ENCODE measurements around the gene UCHL3. TPM values are rescaled to one million over a fixed set of nuclear protein-coding genes. Genes with fewer than 3 reads are reported as not detected.

The UCHL3 gene
- polyA plus RNA-seq, 3 donors, result 22.4 to 66.8 (median 51.8) TPM

GRCh38 chr13:75636436-75637180 is 87.0 kb downstream of the UCHL3 start:
- Histone ChIP-seq H3K79me2 (ENCODE audit: insufficient read depth, low read length) (no peaks in the 10 kb centered on the region), H3K9me3 (replicated peaks in 1 of 2; ENCODE audit: control insufficient read depth in 1 of 2, insufficient read depth in 1 of 2, low read length in 2 of 2) (no peaks in the 10 kb centered on the region), H3K4me3 (replicated peaks in 1 of 3; ENCODE audit: low read depth in 2 of 3, low read length in 3 of 3) (peak overlapping the region; percentile 43 to 79 (median 65)), H3K36me3 (replicated peaks in 1 of 2; ENCODE audit: control insufficient read depth in 1 of 2, insufficient read depth in 2 of 2, low read length in 2 of 2) (no peaks in the 10 kb centered on the region), H4K20me1 (ENCODE audit: insufficient read depth, low read length) (no peaks in the 10 kb centered on the region), H3K9ac (ENCODE audit: insufficient read depth, low read length, poor library complexity, severe bottlenecking) (peak overlapping the region; percentile 29), H3K4me2 (replicated peaks; ENCODE audit: extremely low read depth, low read length, poor library complexity, severe bottlenecking) (peak overlapping the region; percentile 90), H3K4me1 (ENCODE audit: control insufficient read depth in 1 of 2, insufficient read depth in 2 of 2, low read length in 2 of 2) (peaks cover 10 to 15% of the 10 kb centered on the region in 2 donors), H3K27ac (ENCODE audit: low read depth in 1 of 2, low read length in 2 of 2) (no peak overlapping the region), H3K27me3 (ENCODE audit: control insufficient read depth in 2 of 2, insufficient read depth in 2 of 2, low read length in 2 of 2) (peaks cover 26 to 35% of the 10 kb centered on the region in 2 donors), H2AFZ (ENCODE audit: insufficient read depth, low read depth, low read length, poor library complexity, severe bottlenecking) (peak overlapping the region; percentile 82)
- WGBS (ENCODE audit: insufficient coverage), result 2% methylated on average over 42 of the region's 58 CpGs
- Mint-ChIP-seq H3K27me3 (ENCODE audit: low read depth in 3 of 3) (peaks cover 39 to 51% (median 42%) of the 10 kb centered on the region in 3 donors), H3K4me3 (peak overlapping the region; percentile 83 to 91), H3K4me1 (peaks cover 14% of the 10 kb centered on the region), H3K9me3 (peaks cover 0 to 8% (median 4%) of the 10 kb centered on the region in 7 donors), H3K36me3 (peaks cover 2 to 3% of the 10 kb centered on the region in 2 donors), H3K27ac (no peak overlapping the region)
- intact Hi-C loops (cut with micrococcal nuclease), result no loop called here
- peak; percentile 36 to 44 (median 40) for DNase-seq
- TF ChIP-seq, protein P1, sequence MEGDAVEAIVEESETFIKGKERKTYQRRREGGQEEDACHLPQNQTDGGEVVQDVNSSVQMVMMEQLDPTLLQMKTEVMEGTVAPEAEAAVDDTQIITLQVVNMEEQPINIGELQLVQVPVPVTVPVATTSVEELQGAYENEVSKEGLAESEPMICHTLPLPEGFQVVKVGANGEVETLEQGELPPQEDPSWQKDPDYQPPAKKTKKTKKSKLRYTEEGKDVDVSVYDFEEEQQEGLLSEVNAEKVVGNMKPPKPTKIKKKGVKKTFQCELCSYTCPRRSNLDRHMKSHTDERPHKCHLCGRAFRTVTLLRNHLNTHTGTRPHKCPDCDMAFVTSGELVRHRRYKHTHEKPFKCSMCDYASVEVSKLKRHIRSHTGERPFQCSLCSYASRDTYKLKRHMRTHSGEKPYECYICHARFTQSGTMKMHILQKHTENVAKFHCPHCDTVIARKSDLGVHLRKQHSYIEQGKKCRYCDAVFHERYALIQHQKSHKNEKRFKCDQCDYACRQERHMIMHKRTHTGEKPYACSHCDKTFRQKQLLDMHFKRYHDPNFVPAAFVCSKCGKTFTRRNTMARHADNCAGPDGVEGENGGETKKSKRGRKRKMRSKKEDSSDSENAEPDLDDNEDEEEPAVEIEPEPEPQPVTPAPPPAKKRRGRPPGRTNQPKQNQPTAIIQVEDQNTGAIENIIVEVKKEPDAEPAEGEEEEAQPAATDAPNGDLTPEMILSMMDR (IDR thresholded peaks at IDR 0.05), result no peak

GRCh38 chr13:75637181-75637750 is 87.7 kb downstream of the UCHL3 start:
- intact Hi-C loops (cut with micrococcal nuclease), result no loop called here
- H3K27ac Mint-ChIP-seq, result no peak overlapping the region
- Histone ChIP-seq H3K27ac (ENCODE audit: low read depth in 1 of 2, low read length in 2 of 2) (no peak overlapping the region), H4K20me1 (ENCODE audit: insufficient read depth, low read length) (no peaks in the 10 kb centered on the region), H3K4me3 (replicated peaks in 1 of 3; ENCODE audit: low read depth in 2 of 3, low read length in 3 of 3) (no peak overlapping the region), H3K4me1 (ENCODE audit: control insufficient read depth in 1 of 2, insufficient read depth in 2 of 2, low read length in 2 of 2) (peaks cover 10 to 15% of the 10 kb centered on the region in 2 donors), H3K36me3 (replicated peaks in 1 of 2; ENCODE audit: control insufficient read depth in 1 of 2, insufficient read depth in 2 of 2, low read length in 2 of 2) (no peaks in the 10 kb centered on the region), H3K79me2 (ENCODE audit: insufficient read depth, low read length) (no peaks in the 10 kb centered on the region), H3K9me3 (replicated peaks in 1 of 2; ENCODE audit: control insufficient read depth in 1 of 2, insufficient read depth in 1 of 2, low read length in 2 of 2) (no peaks in the 10 kb centered on the region), H3K9ac (ENCODE audit: insufficient read depth, low read length, poor library complexity, severe bottlenecking) (no peak overlapping the region), H3K27me3 (ENCODE audit: control insufficient read depth in 2 of 2, insufficient read depth in 2 of 2, low read length in 2 of 2) (peaks cover 26 to 35% of the 10 kb centered on the region in 2 donors), H3K4me2 (replicated peaks; ENCODE audit: extremely low read depth, low read length, poor library complexity, severe bottlenecking) (no peak overlapping the region), H2AFZ (ENCODE audit: insufficient read depth, low read depth, low read length, poor library complexity, severe bottlenecking) (no peak overlapping the region)
- no peak for DNase-seq
- TF ChIP-seq, protein P1 (IDR thresholded peaks at IDR 0.05), result no peak
- peaks cover 0 to 8% (median 4%) of the 10 kb centered on the region in 7 donors for H3K9me3 Mint-ChIP-seq
- peak overlapping the region; percentile 55 to 91 for H3K4me3 Mint-ChIP-seq
- H3K27me3 Mint-ChIP-seq (ENCODE audit: low read depth in 3 of 3), result peaks cover 39 to 51% (median 42%) of the 10 kb centered on the region in 3 donors
- peaks cover 2 to 3% of the 10 kb centered on the region in 2 donors for H3K36me3 Mint-ChIP-seq
- H3K4me1 Mint-ChIP-seq, result peaks cover 14% of the 10 kb centered on the region
- 13% methylated on average over 11 of the region's 17 CpGs for WGBS (ENCODE audit: insufficient coverage)

Data from CD14-positive monocyte (primary cell).